GM13977 (cell line): ENCODE measurements around the gene AOC2.

ENCODE experiments used
- DNase-seq: peaks from one replicate; pipeline ENCODE4 v3.0.0; 2012; ENCODE audit warnings: low spot score
- CTCF ChIP-seq: IDR thresholded peaks from 2 replicates; pipeline ENCODE4 v1.5.1; 2012; ENCODE audit warnings: mild to moderate bottlenecking, control low read depth; ENCODE audit not compliant: insufficient read depth; ENCODE audit errors: extremely low read depth, missing control alignments
- in situ Hi-C: fragments of 300-500 bp; cut with MboI; formaldehyde crosslinking; loops from one replicate; pipeline ENCODE4 v1.12.0; 2022; ENCODE audit warnings: low sequenced_read_pairs, low pct_unique_long_range_greater_than_20kb, mixed read lengths, inconsistent platforms; ENCODE audit not compliant: unreplicated experiment

Gene AOC2

GRCh38 chr17:42844271-42844670 is at the start of gene AOC2:
AOC2 (plus strand) TSS chr17:42844580; CDS start chr17:42844627, 47 bp downstream.
- in situ Hi-C loops = no loop called here
- no peak for DNase-seq
- TF ChIP-seq CTCF = no peak

- in situ Hi-C loops = no loop called here
- TF ChIP-seq CTCF = no peak
- DNase-seq = no peak
Observed at GRCh38 chr17:42795061-42795460, 49.3 kb upstream of the AOC2 start.

GRCh38 chr17:42795465-42795864 is 48.9 kb upstream of the AOC2 start:
- in situ Hi-C loops = no loop called here
- TF ChIP-seq CTCF = no peak
- DNase-seq = no peak

- in situ Hi-C loops = no loop called here
- no peak for DNase-seq
- no peak for TF ChIP-seq CTCF
Observed at GRCh38 chr17:42796066-42796758, 48.2 kb upstream of the AOC2 start.

- no peak for TF ChIP-seq CTCF
- in situ Hi-C loops = no loop called here
- no peak for DNase-seq
Observed at GRCh38 chr17:42797067-42798007, 47.0 kb upstream of the AOC2 start.

- DNase-seq = no peak
- no peak for TF ChIP-seq CTCF
- in situ Hi-C loops = no loop called here
Observed at GRCh38 chr17:42798011-42798382, 46.4 kb upstream of the AOC2 start.
